NCI-H1436 (cell line): Measurements from ENCODE around the gene COL19A1.

Source experiments
- DNase-seq: peaks from one replicate; lab custom pipeline; 2025; lab: John Stamatoyannopoulos, UW

COL19A1 gene

GRCh38 chr6:70125602-70126001 is 259.2 kb downstream of the COL19A1 start:
- DNase-seq, result no peak

GRCh38 chr6:70129341-70129740 is 263.0 kb downstream of the COL19A1 start:
- DNase-seq, result no peak

GRCh38 chr6:70130865-70131264 is 264.5 kb downstream of the COL19A1 start:
- DNase-seq, result no peak

- no peak for DNase-seq
These were observed 265.2 kb downstream of the COL19A1 start for GRCh38 chr6:70131528-70131927.

- no peak for DNase-seq
These were observed 266.9 kb downstream of the COL19A1 start for GRCh38 chr6:70133246-70133645.

- DNase-seq, result no peak
These were observed 268.2 kb downstream of the COL19A1 start for GRCh38 chr6:70134542-70134941.

GRCh38 chr6:70135219-70136160 is 269.1 kb downstream of the COL19A1 start:
- no peak for DNase-seq

- no peak for DNase-seq
These were observed 270.6 kb downstream of the COL19A1 start for GRCh38 chr6:70136996-70137395.

- DNase-seq, result no peak
These were observed 274.1 kb downstream of the COL19A1 start for GRCh38 chr6:70140496-70140895.

- no peak for DNase-seq
These were observed 275.7 kb downstream of the COL19A1 start for GRCh38 chr6:70142034-70142433.

GRCh38 chr6:70145178-70145577 is 278.8 kb downstream of the COL19A1 start:
- no peak for DNase-seq

- no peak for DNase-seq
These were observed 282.9 kb downstream of the COL19A1 start for GRCh38 chr6:70149209-70149788.

- no peak for DNase-seq
These were observed 284.2 kb downstream of the COL19A1 start for GRCh38 chr6:70150521-70150920.

- no peak for DNase-seq
These were observed 285.3 kb downstream of the COL19A1 start for GRCh38 chr6:70151616-70152015.

- DNase-seq, result no peak
These were observed 286.4 kb downstream of the COL19A1 start for GRCh38 chr6:70152786-70153185.

- DNase-seq, result no peak
These were observed 290.7 kb downstream of the COL19A1 start for GRCh38 chr6:70157086-70157485.

GRCh38 chr6:70160276-70160675 is 293.9 kb downstream of the COL19A1 start:
- DNase-seq, result no peak

- DNase-seq, result no peak
These were observed 296.6 kb downstream of the COL19A1 start for GRCh38 chr6:70162972-70163371.

- no peak for DNase-seq
These were observed 297.4 kb downstream of the COL19A1 start for GRCh38 chr6:70163795-70164194.

- no peak for DNase-seq
These were observed 298.2 kb downstream of the COL19A1 start for GRCh38 chr6:70164556-70164955.

GRCh38 chr6:70166088-70166958 is 300.0 kb downstream of the COL19A1 start:
- peak; percentile 19 for DNase-seq

- no peak for DNase-seq
These were observed 302.5 kb downstream of the COL19A1 start for GRCh38 chr6:70168681-70169377.
